ENCODE results near the gene AZIN2.
"Not testable (repeated sequence)": the region's sequence is repeated elsewhere in the genome, so short reads cannot be mapped to it uniquely, and the experiment has no call there.

Gene AZIN2

DNA sequence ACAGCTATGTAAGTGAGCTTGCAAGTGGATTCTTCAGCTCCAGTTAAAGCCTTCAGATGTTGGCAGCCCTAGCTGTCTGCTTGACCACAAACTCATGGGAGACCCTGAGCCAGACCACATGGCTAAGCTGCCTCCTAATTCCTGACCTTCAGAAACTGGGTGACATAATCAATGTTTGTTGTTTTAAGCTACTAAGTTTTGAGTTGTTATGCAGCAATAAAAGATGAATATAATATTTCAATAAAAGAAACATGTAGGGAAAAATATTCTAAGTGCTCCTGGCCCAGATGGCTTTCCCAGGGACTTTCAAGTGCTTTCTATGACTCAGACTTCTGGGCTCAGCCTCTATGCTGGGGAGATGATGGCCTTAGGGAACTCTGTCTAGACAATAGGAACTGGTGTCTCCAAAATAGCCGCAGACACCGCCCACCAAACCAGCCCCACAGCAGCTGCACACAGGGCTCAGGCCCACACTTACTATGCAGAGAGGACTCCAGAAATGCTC is 20.3 kb upstream of the AZIN2 start:
- no peak for DNase-seq

DNA sequence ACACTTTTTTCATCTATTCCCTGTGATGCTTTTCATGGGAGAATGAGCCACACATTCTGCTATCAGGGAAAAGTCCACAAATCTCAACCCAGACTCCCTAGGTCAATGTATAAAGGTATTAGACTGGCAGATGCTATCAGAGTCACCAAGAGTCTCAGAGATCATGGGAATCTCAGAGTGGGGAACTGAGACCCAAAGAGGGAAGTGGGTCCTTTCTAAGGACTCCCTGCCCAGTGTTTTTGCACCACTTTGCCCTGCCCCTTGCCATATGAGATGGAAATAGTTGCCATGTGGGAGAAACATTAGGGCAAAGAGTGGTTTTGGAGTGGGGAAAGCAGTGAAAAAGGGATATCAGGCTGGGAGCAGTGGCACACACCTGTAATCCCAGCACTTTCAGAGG is 19.1 kb upstream of the AZIN2 start:
- DNase-seq: no peak

DNA sequence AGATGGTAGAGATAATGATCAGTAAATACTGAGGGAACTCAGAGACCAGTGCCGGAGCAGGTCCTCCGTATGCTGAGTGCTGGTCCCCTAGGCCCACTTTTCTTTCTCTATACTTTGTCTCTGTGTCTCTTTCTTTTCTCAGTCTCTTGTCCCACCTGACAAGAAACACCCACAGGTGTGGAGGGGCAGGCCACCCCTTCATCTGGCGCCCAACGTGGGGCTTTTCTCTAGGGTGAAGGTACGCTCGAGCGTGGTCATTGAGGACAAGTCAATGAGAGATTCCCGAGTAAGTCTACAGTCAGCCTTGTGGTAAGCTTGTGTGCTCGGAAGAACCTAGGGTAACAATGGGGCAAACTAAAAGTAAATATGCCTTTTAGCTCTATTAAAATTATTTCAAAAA is 16.7 kb upstream of the AZIN2 start:
- not testable (repeated sequence) for DNase-seq

DNA sequence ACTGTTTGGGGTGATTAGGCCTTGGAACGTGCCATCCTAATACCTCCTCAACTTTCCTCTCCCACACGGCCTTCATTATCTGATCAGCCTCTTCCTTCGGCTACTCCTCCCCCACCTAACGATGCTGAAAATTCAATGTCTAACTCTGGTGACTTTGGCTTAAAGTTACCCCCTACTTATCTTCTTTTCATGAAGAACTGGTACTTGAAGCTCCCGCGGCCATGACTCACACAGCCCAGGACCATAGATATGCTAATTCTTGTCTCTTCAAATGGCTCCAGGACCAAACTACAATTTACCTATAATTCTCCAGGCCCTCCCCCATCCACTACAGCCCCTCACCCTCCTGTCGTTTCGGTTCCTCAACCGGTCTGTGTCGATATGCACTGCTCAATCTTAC is 15.7 kb upstream of the AZIN2 start:
- DNase-seq: no peak

DNA sequence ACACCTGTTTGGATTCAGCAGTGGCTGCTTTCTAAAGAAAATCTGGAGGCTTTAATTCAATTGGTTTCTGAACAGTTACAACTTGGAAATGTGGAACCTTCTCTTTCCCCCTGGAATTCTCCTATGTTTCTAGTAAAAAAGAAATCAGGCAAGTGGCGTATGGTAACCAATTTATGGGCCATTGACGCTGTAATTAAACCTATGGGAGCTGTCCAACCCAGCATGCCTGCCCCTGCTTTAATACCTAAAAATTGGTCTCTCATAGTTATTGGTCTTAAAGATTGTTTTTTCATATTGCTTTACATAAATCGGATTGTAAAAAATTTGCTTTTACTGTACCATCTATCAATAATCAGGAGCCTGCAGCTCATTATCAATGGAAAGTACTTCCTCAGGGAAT is 14.5 kb upstream of the AZIN2 start:
- DNase-seq: not testable (repeated sequence)

DNA sequence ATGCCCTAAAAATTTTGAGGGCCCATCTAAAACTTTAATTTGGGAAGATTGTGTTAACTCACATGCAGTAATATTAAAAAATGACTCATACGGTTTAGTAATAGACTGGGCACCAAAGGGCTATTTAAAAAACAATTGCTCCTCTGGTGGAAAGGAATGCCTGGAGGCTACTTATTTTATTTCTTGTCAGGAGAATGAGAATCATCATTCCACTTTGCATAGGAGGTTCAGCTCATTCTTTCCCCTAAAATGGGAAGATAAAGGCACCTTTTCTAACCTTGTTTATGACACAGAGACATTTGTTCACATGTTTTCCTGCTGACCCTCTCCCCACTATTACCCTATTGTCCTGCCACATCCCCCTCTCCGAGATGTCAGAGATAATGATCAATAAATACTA is 12.8 kb upstream of the AZIN2 start:
- not testable (repeated sequence) for DNase-seq

DNA sequence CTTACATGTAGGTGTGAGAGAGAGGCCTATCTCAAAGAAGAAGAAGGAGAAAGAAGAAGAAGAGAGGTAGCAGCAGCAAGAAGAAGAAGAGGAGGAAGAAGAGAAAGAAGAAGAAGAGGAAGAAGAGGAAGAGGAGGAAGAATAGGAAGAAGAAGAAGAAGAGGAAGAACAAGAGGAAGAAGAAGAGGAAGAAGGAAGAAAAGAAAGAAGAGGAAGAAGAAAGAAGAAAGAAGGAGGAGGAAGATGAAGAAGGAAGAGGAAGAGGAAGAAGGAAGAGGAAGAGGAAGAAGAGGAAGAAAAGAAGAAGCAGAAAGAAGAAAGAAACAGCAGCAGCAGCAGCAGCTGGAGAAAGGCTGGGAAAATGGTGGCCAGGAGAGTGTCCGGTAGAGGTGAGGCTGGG is 10.3 kb upstream of the AZIN2 start:
- DNase-seq: no peak

DNA sequence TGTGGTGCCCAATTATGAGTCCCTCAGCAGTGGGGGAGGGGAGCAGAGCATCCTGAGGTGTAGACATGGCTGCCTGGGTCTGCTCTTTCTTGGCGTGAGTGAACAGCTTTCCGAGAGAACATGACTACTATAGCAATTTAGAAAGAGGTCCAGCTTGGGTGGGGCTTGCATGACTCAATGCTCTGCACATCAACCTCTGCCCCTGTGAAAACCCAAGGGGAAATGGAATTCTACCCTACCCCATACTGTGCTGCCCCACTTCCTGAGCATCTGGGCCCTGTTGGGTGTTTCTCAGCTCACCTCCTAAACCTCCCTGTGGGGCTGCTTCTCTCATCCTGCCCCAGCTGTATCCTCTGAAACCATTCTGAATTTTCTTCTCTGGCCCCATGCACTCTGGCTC is 8.2 kb upstream of the AZIN2 start:
- no peak for DNase-seq

DNA sequence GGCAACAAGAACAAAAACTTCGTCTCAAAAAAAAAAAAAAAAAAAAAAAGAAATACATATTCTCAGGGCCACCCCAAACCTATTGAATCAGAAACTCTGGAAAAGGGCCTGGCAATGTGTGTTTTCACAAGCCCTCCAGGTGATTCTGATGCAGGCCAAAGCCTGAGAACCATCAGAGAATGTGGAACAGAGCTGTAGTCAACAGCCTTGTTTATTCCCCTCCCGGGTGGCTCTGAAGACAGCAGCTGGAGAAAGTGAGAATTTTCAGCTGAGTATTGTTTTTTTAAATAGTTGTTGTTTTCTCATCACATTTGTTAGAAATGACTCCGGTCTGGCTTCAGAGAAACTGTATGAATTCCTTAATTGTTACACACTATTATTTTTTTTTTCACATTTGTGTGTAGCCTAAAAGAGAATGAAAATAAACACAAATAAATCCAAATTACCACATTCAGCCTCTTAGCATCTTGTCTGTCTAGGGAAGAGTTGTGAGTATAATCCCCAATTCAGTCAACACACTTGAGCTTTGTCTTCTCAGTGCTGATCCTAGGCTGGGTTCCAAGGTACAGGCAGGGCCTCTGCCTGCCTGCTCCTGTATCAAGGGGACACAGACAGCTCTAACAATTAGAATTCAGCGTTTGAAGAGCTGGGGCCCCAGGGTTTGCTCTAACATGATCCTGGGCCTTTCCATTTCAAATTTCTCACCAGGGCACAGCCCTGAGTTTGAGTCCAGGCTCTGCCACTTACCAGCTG is 6.6 kb upstream of the AZIN2 start:
- no peak for DNase-seq

DNA sequence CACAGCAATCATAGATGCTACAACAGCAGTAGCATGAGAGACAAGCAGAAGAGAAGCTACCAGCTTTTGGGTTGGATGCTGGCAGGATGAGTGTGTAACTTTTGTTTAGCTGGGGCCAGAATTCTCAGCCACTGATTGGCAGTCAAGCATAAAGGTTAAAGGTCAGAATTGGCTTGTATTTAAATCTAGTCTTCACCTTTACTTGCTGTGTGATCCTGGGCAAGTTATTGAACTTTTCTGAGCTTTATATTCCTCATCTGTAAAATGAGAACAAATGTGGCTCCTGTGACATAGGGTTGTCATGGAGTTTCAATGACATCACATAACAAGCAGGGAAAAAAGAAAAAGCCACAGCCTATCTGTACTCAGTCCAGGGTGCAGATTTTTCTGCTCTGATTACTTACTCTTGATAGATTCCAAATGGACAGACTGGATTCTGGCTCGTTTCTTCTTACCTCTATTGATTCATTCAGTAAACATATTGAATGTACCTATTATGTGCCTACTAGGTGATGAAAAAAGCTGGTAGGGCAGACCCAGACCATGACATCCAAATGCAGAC is 2.8 kb upstream of the AZIN2 start:
- no peak for DNase-seq

DNA sequence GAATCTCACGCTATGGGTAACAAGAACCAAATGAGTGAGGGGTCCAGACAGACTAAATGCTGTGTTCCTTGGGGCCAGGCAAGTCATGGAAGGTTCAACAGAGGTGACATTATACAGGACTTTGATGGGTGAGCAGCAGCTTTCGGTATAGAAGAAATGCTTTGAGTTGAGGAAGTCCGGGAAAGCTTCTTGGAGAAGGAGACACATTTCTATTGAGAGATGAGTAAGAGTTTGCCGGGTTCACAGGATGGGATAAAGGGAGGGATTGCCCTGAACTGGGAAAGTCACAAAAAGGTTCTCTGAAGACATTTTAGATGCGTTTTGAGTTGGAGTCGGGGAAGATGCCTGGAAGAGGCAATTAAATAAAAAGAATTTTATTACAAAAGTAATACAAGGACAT is 580 bp upstream of the AZIN2 start:
- no peak for DNase-seq

DNA sequence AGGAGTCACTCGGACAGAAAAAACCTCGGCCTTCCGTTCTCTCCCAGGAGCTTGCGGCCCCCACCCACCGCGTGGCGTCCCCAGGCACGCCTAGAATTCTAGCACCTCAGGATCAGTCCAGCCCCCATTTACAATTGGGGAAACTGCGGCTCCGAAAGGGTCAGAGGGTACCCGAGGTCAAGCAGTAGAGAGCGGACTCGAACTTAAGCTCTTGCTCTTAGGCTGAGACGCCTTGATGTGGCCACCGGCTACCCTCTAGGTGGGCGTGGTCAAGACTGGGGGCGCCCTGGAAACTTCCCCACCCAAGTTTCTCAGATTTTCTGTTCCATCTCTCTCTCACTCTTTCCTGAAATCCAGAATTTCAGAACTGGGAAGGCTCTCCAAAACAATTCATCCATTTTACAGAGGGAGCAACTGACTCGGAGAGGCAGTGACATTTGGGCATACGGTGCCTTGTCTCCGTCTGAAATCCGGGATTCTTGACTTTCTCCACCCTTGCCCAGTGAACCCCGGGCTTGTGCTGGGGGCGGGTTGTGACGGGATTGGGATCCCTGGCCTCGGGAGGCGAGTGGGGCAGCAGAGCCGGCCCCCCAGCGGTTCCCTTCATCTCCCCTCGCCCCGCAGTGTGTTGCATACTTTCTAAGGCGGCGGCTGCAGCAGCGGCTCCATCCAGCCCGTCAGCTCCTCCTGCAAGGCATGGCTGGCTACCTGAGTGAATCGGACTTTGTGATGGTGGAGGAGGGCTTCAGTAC is 777 bp downstream of the AZIN2 start:
- DNase-seq: no peak

DNA sequence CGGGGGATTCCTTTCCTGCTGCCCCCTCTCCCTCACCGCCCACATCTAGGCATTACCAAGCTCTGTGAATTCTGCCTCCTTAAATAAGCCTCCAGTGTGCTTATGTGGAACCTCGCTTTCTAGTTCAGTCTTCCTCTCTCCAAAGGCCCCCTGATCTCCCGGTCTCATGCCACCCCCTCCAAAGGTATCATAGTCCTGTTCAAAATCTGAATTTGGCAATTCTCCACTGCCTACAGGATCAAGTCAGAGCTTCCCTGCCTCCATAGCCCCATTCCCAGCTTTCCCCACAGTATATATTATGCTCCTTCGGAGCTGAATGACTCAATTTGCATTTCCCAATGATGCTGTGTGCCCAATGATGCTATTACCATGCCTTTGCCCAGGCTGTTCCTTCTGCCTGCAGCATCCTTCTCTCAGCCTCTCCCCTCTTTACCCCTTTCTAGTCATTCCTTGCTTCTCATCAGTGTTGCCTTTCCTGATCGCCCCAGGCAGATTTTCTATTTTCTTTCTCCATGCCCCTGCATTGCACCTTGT is 1.7 kb downstream of the AZIN2 start:
- no peak for DNase-seq

DNA sequence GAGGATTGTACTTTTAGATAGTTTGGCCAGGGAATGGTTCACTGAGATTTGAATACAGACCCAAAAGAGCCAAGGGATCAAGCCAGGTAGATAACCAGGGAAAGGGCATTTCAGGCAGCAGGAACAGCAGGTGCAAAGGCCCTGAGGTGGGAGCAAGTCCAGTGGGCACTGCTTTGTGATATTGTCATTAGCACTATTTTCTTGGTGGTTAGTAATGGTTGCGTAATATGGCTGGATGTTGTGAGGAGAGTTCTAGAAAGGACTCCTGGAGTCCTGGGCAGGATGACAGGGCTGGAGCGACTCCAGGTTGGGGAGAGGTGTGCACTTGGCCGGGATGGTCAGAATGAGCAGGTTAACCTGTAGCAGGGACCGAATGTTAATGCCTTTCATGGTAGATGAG is 4.4 kb downstream of the AZIN2 start:
- DNase-seq: no peak

DNA sequence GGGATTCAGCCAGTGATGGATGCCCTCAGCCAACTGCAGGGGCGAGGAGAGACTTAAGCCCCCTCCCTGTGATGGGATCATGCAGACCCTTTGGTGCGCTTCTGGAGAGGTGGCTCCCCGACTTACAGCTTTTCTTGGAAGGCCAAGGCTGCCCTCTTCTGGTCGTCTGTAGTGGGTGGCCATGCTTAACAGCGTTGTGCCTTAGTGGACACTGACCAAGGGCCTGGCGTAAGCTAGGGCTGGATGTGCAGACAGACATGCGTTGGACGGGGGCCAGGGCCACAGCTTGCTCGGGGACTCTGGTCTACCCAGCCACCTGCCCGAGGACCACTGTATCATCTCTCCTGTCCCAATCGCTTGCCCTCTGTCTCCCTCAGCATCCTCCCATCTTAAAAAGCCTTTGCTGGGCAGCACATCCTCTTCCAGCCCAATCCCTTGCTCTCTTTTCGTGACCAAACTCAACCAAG is 5.5 kb downstream of the AZIN2 start:
- peak; percentile 37 for DNase-seq

DNA sequence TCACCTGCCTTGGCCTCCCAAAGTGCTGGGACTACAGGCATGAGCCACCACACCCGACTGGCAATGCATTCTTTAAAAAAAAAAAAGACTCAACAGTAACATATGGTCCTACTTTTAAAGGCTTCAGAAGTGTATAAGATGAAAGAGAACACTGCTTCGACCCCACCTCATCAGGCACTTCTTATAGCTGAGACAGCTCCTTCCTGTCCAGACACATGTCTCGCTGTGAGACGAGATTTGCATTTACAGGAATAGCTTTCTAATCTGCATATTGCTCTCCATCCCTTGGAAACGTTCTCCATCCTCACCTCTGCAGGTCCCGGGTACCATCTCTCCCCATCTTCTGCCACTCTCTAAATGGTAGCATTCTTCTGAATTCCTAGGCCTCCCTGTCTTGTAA is 6.7 kb downstream of the AZIN2 start:
- no peak for DNase-seq

DNA sequence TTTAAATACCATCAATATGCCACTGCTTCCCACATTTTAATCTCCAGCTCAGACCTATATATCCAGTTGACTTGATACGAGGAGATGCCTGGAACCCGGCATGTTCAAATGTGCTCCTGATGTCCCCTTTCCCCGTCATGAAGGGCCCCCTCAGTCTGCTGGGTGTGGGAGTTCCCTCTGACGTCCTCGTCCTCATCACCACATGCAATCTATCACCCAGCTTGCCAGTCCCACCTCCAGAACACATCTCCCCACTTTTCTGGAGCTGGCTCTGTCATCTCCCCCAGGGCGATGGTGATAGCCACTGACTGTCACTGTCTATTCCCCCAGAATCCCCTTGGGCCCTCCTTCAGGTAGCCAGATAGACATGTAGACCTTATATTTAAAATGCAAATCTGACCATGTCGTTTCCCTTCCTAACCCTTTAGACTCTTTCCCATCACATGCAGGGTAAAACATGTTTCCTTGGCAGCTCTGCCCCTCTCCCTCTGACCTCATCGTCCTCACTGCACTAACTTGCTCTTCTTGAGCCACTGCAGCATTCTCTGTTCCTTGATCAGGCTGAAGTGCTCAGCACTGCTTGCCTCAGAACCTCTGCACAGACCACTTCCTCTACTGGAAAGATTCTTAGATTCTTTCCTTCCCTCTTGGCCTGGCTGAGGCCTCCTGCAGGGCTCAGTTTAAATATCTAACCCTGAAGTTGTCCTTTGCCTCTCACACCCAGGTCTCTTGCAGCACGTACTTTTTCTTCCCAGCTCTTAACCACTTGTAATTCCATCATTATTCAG is 7.4 kb downstream of the AZIN2 start:
- DNase-seq: peak; percentile 32

DNA sequence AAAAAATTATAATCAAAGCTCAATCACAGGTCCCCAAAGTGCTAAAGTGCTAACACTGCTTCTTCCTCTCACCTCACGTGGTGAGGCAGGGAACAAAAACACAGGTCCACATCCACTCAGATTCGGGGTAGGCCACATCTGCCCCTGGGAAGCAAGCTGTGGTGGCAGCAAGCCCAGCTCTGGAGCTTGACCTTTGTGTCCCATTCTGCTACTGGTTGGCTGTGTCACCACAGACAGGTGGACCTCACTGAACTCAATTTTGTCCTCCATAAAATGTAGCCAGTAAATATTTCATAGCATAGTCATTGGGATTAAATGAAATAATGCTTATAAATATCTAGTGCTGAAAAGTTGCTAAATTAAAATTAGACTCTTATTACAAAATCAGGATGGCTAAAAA is 8.5 kb downstream of the AZIN2 start:
- DNase-seq: no peak

DNA sequence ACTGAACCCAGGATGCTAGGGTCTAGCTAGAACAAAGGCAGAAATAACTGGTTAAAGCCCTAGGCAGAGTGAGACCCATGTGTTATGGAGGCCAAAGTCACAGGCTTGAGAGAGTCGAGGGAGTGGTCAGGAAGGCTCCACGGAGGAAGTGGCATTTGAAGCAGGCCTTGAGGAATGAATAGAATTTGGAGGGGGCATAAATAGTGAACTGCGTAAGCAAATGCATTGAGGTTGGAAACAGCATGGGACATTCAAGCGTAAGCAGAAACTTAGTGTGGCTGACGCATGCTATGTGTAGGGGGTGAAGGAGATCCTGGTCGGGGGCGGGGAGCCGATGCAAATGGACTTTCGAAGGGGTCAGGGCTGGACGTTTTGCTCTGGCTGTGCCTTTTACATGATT is 11.5 kb downstream of the AZIN2 start:
- DNase-seq: no peak

DNA sequence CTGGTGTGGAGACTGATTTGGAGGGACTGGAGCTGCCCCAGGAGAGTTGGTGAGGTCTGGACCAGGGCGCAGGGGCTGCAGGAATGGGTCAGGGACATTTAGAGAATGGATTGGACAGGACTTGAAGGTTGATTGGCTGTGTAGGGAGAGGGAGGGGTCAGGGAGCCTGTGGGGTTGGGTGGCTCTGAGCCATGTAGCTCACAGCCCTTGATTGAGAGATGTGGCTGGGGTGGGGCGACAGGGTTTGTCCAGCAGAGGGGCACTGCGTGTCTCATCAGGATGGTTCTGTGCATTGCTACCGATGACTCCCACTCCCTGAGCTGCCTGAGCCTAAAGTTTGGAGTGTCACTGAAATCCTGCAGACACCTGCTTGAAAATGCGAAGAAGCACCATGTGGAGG is 12.1 kb downstream of the AZIN2 start:
- DNase-seq: no peak

DNA sequence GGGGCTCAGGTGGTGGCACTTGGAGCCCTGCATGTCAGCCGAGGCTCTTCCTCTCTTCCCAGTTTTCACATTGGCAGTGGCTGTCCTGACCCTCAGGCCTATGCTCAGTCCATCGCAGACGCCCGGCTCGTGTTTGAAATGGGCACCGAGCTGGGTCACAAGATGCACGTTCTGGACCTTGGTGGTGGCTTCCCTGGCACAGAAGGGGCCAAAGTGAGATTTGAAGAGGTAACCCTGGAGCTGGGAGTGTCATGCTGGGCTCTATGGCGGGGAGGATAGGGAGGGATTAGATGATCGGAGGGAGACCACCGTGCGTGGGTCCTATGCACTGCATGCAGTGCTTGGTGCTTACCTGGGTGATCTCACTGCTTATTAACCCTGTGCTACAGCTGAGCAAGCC is 13.5 kb downstream of the AZIN2 start:
- no peak for DNase-seq

DNA sequence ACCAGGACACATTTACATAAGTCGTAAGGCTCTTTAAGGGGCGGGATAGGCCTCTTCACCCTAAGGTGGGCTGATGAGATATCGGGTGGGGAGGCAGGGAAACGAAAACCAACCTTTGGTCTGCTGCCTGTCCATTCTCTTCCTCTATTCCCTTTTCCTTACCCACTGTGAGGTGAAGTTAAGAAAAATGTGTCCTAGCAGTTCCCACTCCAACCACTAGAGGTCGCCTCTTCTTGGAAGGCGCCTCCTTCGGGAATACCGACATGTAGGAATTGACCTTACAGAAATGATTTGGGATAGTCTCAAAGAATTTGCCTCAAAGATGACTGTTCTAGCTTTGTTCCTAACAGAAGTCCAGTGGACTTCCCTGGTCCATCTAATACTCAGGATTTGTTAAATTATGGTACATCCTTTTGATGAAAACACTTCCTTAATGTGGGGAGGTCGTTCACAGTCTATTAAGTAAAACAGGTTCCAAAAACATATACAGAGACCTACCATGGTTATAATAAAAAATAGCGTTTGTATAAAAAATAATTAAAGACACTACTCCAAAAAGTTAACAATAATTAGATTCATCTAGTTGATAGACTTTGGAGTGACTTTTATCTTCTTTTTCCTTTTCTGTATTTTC is 14.1 kb downstream of the AZIN2 start:
- no peak for DNase-seq

Data from GDM1 (cell line).